WI38 (cell line): ENCODE data around the gene ALPL.

Source experiments
- H3K4me3 ChIP-seq: 2 replicates; pipeline ENCODE4 v1.5.1; 2011; ENCODE audit warnings: low read depth, mild to moderate bottlenecking, control low read depth, low read length
- CTCF ChIP-seq: IDR thresholded peaks from 2 replicates; pipeline ENCODE4 v1.5.1; 2012; ENCODE audit warnings: low read depth, mild to moderate bottlenecking, control low read depth, low read length

Gene ALPL

GRCh38 chr1:21497466-21498061 is 11.7 kb upstream of the ALPL start:
- TF ChIP-seq CTCF: 0 out of 2 replicates have a peak, but pooled peaks have one; percentile 6
- H3K4me3 ChIP-seq: no peak overlapping the region

- no peak for TF ChIP-seq CTCF
- H3K4me3 ChIP-seq: no peak overlapping the region
These were observed 9.8 kb upstream of the ALPL start for GRCh38 chr1:21499283-21499950.

GRCh38 chr1:21503706-21504377 is 5.4 kb upstream of the ALPL start:
- no peak for TF ChIP-seq CTCF
- H3K4me3 ChIP-seq: no peak overlapping the region

- TF ChIP-seq CTCF: no peak
- H3K4me3 ChIP-seq: no peak overlapping the region
These were observed 2.4 kb upstream of the ALPL start for GRCh38 chr1:21506804-21507203.

GRCh38 chr1:21507511-21508270 is 1.5 kb upstream of the ALPL start:
- no peak for TF ChIP-seq CTCF
- H3K4me3 ChIP-seq: no peak overlapping the region

GRCh38 chr1:21508580-21509350 is 458 bp upstream of the ALPL start:
- H3K4me3 ChIP-seq: peak overlapping the region; percentile 34
- TF ChIP-seq CTCF: peak; percentile 32
